Esophagus mucosa (tissue), 1 donor: Measurements from ENCODE around the gene HIVEP3. TPM values are rescaled to one million over a fixed set of nuclear protein-coding genes. Genes with fewer than 3 reads are reported as not detected.

Experiments used
- ATAC-seq: fragments of 200-7000 bp; cut with Tn5 transposase; one replicate; pipeline ENCODE4 v1.9.1; 2020
- total RNA-seq: library from RNA; stranded (reverse); gene quantifications from one replicate; pipeline ENCODE4 v1.2.4, GENCODE V29; 2023
- donor health status: DM: yes; HTN: yes; CAD: no.

Gene HIVEP3
- total RNA-seq, 1 donor from 2014 or later, result 7.0 TPM

- ATAC-seq, result no peak
These were observed 424.9 kb downstream of the HIVEP3 start for GRCh38 chr1:41493626-41494350.

- peak; percentile 76 for ATAC-seq
These were observed 425.6 kb downstream of the HIVEP3 start for GRCh38 chr1:41493117-41493536.

GRCh38 chr1:41492341-41492848, 426.3 kb downstream of the HIVEP3 start:
- peak; percentile 17 for ATAC-seq

- no peak for ATAC-seq
These were observed 427.8 kb downstream of the HIVEP3 start for GRCh38 chr1:41490911-41491310.

- no peak for ATAC-seq
These were observed 429.2 kb downstream of the HIVEP3 start for GRCh38 chr1:41489561-41489960.

DNA sequence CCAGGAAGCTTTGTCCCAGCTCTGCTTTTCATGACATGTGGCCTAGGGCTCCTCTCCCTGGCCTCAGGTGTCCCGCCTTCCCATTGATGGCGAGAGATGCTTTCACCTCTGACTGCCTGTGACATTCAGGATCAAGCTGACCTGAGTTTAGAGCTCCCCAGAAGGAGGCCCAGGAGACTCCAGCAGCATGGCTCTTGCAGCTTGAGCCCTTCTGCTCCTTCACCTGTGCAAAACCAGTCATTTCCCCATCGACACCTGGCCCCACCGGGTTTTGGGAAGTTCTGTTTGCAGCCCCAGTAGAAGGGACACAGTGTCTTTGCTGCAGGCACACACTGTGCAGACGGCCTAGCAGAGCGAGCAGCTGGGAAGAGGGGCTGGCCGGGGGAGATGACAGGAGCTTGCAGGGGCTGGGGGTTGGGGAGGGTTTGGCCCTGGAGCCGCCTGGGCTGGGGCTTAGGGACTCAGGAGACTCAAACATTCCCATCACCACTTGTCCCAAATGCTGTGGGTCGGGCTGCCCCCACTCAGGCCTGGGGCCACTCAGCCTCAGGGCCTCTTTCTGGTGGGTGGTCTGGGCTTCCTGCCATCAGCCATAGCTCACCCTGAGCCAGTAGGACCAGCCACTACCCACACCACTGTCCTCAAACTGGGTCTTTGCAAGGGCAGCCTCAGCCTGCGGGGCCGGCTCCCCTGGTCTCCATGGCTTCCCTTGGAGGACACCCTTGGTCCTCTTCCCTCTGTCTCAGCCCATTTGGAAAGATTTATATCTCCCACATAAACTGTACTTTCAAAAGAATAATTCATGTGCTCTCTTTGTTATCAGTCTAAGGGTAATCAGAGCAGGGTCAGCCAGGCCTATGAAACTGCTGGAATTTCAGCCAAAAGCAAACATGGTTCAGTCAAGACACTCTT, 430.4 kb downstream of the HIVEP3 start:
- ATAC-seq, result no peak

- no peak for ATAC-seq
These were observed 431.3 kb downstream of the HIVEP3 start for GRCh38 chr1:41487126-41488039.

DNA sequence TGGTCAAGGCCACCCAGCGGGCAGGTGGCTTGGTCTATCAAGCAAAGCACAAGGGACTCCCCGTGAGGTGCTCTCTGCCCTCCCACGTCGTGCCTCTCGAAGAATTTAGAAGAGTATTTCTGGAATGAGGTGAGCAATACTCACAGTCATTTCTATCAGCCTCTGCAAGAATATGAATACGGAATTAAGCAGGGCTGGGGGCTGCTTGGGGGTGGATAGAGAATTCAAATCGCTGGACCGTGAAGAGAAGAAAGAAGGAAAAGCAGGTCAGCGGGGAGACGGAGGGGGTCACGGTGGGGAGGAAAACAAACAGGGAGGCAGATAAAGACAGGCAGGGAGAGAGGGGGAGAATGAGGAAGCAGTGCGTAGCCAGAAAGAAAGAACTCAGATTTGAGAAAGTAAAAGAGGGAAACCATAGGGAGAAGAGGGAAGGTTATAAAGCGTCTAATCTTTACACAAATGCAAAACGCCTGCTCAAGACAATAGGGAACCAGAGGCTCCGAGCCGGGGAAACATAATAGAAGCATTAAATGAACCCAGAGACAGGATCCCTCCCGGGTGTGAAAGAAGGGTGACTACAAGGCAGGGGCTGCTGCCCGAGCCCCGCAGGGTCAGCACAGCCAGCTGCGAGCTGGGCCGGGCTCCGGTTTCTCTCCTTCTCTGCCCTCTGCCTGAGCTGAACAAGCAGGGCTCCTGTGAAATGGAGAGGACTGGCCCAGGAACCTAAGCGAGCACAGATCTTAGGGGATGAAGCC, 432.2 kb downstream of the HIVEP3 start:
- ATAC-seq, result no peak

- no peak for ATAC-seq
These were observed 432.7 kb downstream of the HIVEP3 start for GRCh38 chr1:41486053-41486370.

GRCh38 chr1:41485605-41486004, 433.1 kb downstream of the HIVEP3 start:
- no peak for ATAC-seq

- peak; percentile 82 for ATAC-seq
These were observed 434.1 kb downstream of the HIVEP3 start, which contains the start of gene EDN2 for GRCh38 chr1:41484402-41485241. EDN2 (minus strand) TSS chr1:41484683; CDS start chr1:41484601, 82 bp downstream.

- no peak for ATAC-seq
These were observed 434.7 kb downstream of the HIVEP3 start for GRCh38 chr1:41483960-41484401.

GRCh38 chr1:41483001-41483850, 435.5 kb downstream of the HIVEP3 start:
- peak; percentile 39 for ATAC-seq

DNA sequence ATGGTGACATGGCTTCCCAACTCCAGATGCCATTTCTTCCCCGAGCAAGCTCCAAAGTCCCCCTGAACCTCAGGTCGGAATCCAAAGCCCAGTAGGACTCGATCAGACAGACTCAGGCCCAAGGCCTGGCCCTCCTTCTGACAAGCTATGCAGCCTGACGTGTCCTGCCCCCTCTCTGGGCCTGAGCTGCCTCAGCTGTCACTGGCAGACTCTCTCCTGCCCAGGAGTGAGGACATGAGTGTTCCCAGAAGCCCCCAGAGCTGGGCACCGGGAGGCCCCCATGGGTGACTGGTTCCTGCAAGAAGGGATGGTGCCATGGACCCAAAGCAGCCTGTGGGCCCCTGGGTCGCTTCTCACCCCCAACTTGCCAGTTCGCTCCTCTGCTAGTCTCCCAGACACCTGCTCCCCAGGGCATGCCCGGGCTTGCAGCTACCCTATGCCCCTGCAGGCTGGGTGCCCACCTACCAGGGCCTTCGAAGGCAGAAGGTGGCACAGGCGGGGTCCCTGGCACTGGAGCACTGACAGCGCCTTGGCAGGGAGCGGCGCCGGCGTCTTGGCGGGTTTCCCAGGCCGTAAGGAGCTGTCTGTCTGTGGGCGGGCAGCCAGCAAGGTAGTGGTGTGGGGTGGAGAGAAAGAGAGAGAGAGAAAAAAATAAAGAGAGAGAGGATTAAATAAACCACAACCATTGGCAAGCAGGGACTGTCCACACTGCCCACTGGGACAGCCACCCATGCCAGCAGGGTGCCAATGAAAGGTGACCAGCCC, 436.5 kb downstream of the HIVEP3 start:
- peak; percentile 57 for ATAC-seq

DNA sequence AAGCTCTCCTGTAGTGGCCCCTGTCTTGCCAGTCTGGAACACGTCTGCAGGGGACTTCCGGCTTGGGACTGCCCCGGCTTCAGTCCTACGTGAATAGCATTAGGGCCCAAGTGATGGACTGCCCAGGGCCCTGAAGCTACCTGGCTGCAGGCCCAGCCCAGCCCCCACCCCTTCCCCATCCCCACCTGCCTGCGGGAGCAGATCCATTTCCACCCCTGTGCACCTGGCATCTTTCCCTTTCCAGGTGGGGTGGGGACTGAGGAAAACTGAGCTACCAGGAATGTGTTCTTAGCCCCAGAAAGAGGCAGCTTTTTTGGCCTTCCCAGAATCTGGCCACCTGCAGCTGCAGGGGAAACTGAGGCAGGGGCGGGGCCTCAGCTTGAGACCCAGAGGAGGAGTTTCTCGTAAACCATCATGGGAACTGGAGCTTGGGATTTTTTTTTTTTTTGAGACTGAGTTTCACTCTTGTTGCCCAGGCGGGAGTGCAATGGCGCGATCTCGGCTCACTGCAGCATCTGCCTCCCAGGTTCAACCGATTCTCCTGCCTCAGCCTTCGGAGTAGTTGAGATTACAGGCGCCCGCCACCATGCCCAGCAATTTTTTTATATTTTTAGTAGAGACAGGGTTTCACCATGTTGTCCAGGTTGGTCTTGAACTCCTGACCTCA, 437.5 kb downstream of the HIVEP3 start:
- ATAC-seq, result no peak

- no peak for ATAC-seq
These were observed 438.3 kb downstream of the HIVEP3 start for GRCh38 chr1:41480204-41481108.

GRCh38 chr1:41479808-41480160, 438.9 kb downstream of the HIVEP3 start:
- ATAC-seq, result no peak
